Endothelial cell of umbilical vein (primary cell): ENCODE measurements around the gene RBM18. TPM values are rescaled to one million over a fixed set of nuclear protein-coding genes. Genes with fewer than 3 reads are reported as not detected.

Experiments used
- BruUV-seq: library from RNA; stranded (reverse); fragments of 400-500 nt; replicated peaks from 2 replicates; lab custom pipeline; 2021; lab: Mats Ljungman, UMichigan
- CTCF ChIA-PET: fragments of 300-600, 350-600 bp; sonication (Branson Sonifier 250); formaldehyde crosslinking; loops from one replicate; lab custom pipeline; 2021; ENCODE audit warnings: antibody characterized with exemption, inconsistent platforms; lab: Charles Lee
- POLR2A ChIA-PET: fragments of 300-600, 350-600 bp; sonication (Branson Sonifier 250); formaldehyde crosslinking; loops from one replicate; lab custom pipeline; 2021; ENCODE audit warnings: antibody characterized with exemption, inconsistent platforms; lab: Charles Lee
- DNase-seq: peaks from one replicate; pipeline ENCODE4 v3.0.0-alpha.2; 2011; ENCODE audit warnings: low read depth, low spot score
- FAIRE-seq: peaks from 2 replicates; lab custom pipeline; 2011; peaks lifted over from hg19 to GRCh38; lab: Jason Lieb, UNC
- H2AFZ ChIP-seq: 2 replicates; pipeline ENCODE4 v1.6.0; 2012; ENCODE audit warnings: low read depth, low read length, control low read depth, inconsistent platforms
- H3K27ac ChIP-seq: 2 replicates; pipeline ENCODE4 v1.5.1; 2011; ENCODE audit warnings: low read depth, mild to moderate bottlenecking, control low read depth, low read length, moderate library complexity; ENCODE audit not compliant: insufficient read depth
- H3K27me3 ChIP-seq, 2 experiments: 2 replicates each; pipeline versions ENCODE4 v1.6.0 to v1.6.1; 2011; ENCODE audit warnings: low read length in 2 of 2, mixed read lengths in 1 of 2; ENCODE audit not compliant: control insufficient read depth in 2 of 2, insufficient read depth in 2 of 2
- H3K36me3 ChIP-seq, 2 experiments: 2 replicates in 1 of 2; 3 replicates in 1 of 2; pipeline ENCODE4 v1.5.1; 2011; ENCODE audit warnings: low read length in 2 of 2, mild to moderate bottlenecking in 1 of 2, moderate library complexity in 1 of 2; ENCODE audit not compliant: control insufficient read depth in 2 of 2, insufficient read depth in 2 of 2; ENCODE audit errors: extremely low read depth in 1 of 2
- H3K4me1 ChIP-seq: 3 replicates; pipeline ENCODE4 v1.5.1; 2011; ENCODE audit warnings: mild to moderate bottlenecking, low read length; ENCODE audit not compliant: control insufficient read depth, insufficient read depth; ENCODE audit errors: extremely low read depth
- H3K4me2 ChIP-seq: 2 replicates; pipeline ENCODE4 v1.6.1; 2011; ENCODE audit warnings: low read length, control low read depth, mixed read lengths; ENCODE audit not compliant: insufficient read depth
- H3K4me3 ChIP-seq, 3 experiments: fragments of 200-600 bp in 1 of 3; sonication (generic), shearing (Covaris generic) in 1 of 3; replicated peaks in 1 of 3; 2 replicates each; pipeline ENCODE4 v1.5.1; 2011 to 2016; ENCODE audit warnings: control low read depth in 3 of 3, low read length in 3 of 3, mild to moderate bottlenecking in 2 of 3, inconsistent platforms in 1 of 3, low read depth in 1 of 3, moderate library complexity in 1 of 3; ENCODE audit not compliant: insufficient read depth in 1 of 3
- H3K79me2 ChIP-seq: 2 replicates; pipeline ENCODE4 v1.6.0; 2012; ENCODE audit warnings: low read length, inconsistent platforms; ENCODE audit not compliant: control insufficient read depth, insufficient read depth
- H3K9ac ChIP-seq: replicated peaks from 2 replicates; pipeline ENCODE3; 2011; ENCODE audit warnings: low read length, control low read depth; ENCODE audit not compliant: insufficient read depth; ENCODE audit errors: extremely low read depth
- H3K9me1 ChIP-seq: replicated peaks from 3 replicates; pipeline ENCODE4 v1.6.0; 2011; ENCODE audit warnings: mild to moderate bottlenecking, low read length; ENCODE audit not compliant: control insufficient read depth, insufficient read depth; ENCODE audit errors: extremely low read depth
- H3K9me3 ChIP-seq: replicated peaks from 2 replicates; pipeline ENCODE4 v1.5.1; 2012; ENCODE audit warnings: low read length, inconsistent platforms; ENCODE audit not compliant: control insufficient read depth, insufficient read depth
- H4K20me1 ChIP-seq: replicated peaks from 2 replicates; pipeline ENCODE3; 2011; ENCODE audit warnings: mild to moderate bottlenecking, low read length; ENCODE audit not compliant: control insufficient read depth, insufficient read depth; ENCODE audit errors: extremely low read depth
- EZH2 ChIP-seq: IDR thresholded peaks from 2 replicates; pipeline ENCODE4 v1.6.1; 2012; ENCODE audit warnings: borderline replicate concordance, low read depth, mild to moderate bottlenecking, moderate library complexity, low read length, inconsistent platforms; ENCODE audit not compliant: severe bottlenecking
- GATA2 ChIP-seq: IDR thresholded peaks from 2 replicates; pipeline ENCODE4 v1.7.0; 2011; ENCODE audit warnings: low read depth, mild to moderate bottlenecking, moderate library complexity, mixed read lengths, low read length; ENCODE audit not compliant: insufficient read length, insufficient read depth
- JUN ChIP-seq: IDR thresholded peaks from 2 replicates; pipeline ENCODE4 v1.6.1; 2011; ENCODE audit warnings: borderline replicate concordance, low read depth; ENCODE audit not compliant: insufficient read length, insufficient read depth
- POLR2A ChIP-seq: IDR thresholded peaks from 2 replicates; pipeline ENCODE4 v1.6.1; 2012; ENCODE audit warnings: low read depth, mild to moderate bottlenecking, control low read depth, low read length
- POLR2AphosphoS5 ChIP-seq: IDR thresholded peaks from 2 replicates; pipeline ENCODE4 v1.6.1; 2012; ENCODE audit warnings: low read depth, mild to moderate bottlenecking, control low read depth, low read length, moderate library complexity; ENCODE audit not compliant: insufficient read depth
- dilution Hi-C: fragments of 300-500 bp; cut with MboI; formaldehyde crosslinking; loops from one replicate; pipeline ENCODE4 v1.15.0; 2019; ENCODE audit warnings: low sequenced_read_pairs; ENCODE audit not compliant: extremely low pct_ligation_motif_present
- intact Hi-C: fragments of 100-400 bp; cut with micrococcal nuclease; formaldehyde crosslinking; loops from one replicate; pipeline ENCODE4 v1.10.0; 2022
- polyA plus RNA-seq, 4 experiments: library from polyadenylated mRNA; depleted of rRNA in 3 of 4; stranded (reverse) in 3 of 4; unstranded in 1 of 4; fragments of >200 nt; gene quantifications; 2 replicates each; pipeline versions ENCODE4 v1.2.1 to v1.2.3, GENCODE V29; 2011 to 2012; ENCODE audit warnings: missing spikeins in 1 of 4
- total RNA-seq: library from RNA; stranded (reverse); gene quantifications from 2 replicates; pipeline ENCODE4 v1.2.3, GENCODE V29; 2021
- TF ChIP-seq, protein P1 (sequence below): IDR thresholded peaks from 2 replicates; pipeline ENCODE4 v1.6.1; 2011; ENCODE audit not compliant: insufficient read depth, insufficient read length
- TF ChIP-seq, protein P2 (sequence below), 2 donors: IDR thresholded peaks; 1 replicate in 1 of 2; 2 replicates in 1 of 2; pipeline ENCODE4 v1.5.1; 2011; ENCODE audit warnings: low read length in 2 of 2, mild to moderate bottlenecking in 2 of 2, moderate library complexity in 2 of 2, control low read depth in 1 of 2, inconsistent platforms in 1 of 2, low read depth in 1 of 2; ENCODE audit not compliant: insufficient read depth in 1 of 2; ENCODE audit errors: extremely low read depth in 1 of 2

The RBM18 gene
- total and polyA plus RNA-seq, 2 donors (not counting 3 experiments of a cell fraction or from before 2014, with no cell fraction given), result 7.9 to 26.9 TPM

DNA sequence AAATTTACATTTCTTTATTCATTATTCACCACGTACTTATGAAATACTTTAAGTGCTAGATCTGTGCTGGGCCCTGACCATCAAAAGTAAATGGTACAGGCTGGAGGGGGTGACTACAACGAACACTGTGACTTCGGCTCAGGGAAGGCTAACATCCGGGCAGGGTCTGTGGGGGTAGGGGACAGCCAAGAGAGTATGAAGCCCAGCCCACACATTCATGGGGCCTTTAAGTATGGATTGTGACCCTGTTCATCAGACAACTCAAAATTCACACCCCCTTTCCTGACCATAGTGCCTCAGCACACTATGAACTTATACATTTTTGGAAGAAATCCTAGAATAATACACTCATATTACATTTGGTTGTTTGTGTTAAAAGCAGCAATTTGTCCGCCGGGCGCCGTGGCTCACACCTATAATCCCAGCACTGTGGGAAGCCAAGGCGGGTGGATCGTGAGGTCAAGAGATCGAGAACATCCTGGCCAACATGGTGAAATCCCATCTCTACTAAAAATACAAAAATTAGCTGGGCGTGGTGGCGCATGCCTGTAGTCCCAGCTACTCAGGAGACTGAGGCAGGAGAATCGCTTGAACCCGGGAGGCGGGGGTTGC, 71.6 kb downstream of the RBM18 start:
- Histone ChIP-seq H3K27ac (no peak overlapping the region), H3K4me3 (no peak overlapping the region), H2AFZ (no peak overlapping the region), H4K20me1 (no peaks in the 10 kb centered on the region), H3K79me2 (no peaks in the 10 kb centered on the region), H3K36me3 (no peaks in the 10 kb centered on the region), H3K9me1 (no peaks in the 10 kb centered on the region), H3K4me1 (no peaks in the 10 kb centered on the region), H3K4me2 (no peak overlapping the region), H3K27me3 (peaks cover 3 to 6% of the 10 kb centered on the region in 2 experiments), H3K9me3 (no peaks in the 10 kb centered on the region), H3K9ac (no peak overlapping the region)
- POLR2A ChIA-PET, result no interaction called here
- dilution Hi-C loops, result no loop called here
- CTCF ChIA-PET, result interaction anchor here (0.8 to 2.5 kb wide), 7 partner anchors 16 to 254 kb away, joined by 3 to 10 read pairs (median 5); no protein-coding TSS in a partner anchor
- FAIRE-seq, result no peak
- intact Hi-C loops, result no loop called here
- no peak for TF ChIP-seq POLR2A
- TF ChIP-seq, protein P1, sequence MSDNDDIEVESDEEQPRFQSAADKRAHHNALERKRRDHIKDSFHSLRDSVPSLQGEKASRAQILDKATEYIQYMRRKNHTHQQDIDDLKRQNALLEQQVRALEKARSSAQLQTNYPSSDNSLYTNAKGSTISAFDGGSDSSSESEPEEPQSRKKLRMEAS, result no peak
- TF ChIP-seq GATA2, result no peak
- TF ChIP-seq, protein P2, sequence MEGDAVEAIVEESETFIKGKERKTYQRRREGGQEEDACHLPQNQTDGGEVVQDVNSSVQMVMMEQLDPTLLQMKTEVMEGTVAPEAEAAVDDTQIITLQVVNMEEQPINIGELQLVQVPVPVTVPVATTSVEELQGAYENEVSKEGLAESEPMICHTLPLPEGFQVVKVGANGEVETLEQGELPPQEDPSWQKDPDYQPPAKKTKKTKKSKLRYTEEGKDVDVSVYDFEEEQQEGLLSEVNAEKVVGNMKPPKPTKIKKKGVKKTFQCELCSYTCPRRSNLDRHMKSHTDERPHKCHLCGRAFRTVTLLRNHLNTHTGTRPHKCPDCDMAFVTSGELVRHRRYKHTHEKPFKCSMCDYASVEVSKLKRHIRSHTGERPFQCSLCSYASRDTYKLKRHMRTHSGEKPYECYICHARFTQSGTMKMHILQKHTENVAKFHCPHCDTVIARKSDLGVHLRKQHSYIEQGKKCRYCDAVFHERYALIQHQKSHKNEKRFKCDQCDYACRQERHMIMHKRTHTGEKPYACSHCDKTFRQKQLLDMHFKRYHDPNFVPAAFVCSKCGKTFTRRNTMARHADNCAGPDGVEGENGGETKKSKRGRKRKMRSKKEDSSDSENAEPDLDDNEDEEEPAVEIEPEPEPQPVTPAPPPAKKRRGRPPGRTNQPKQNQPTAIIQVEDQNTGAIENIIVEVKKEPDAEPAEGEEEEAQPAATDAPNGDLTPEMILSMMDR (IDR thresholded peaks at IDR 0.05; ENCODE audit: extremely low read depth in 1 of 2, insufficient read depth in 1 of 2, low read depth in 1 of 2, low read length in 2 of 2), result no peak
- no peak for TF ChIP-seq JUN
- TF ChIP-seq POLR2AphosphoS5, result no peak
- no peak for TF ChIP-seq EZH2
- no peak for DNase-seq
- BruUV-seq, result no TSS peak
